B cell (primary cell): ENCODE results near the gene GLIS1.

Source experiments
- EZH2 ChIP-seq: IDR thresholded peaks from 2 replicates; pipeline ENCODE4 v1.6.1; 2012; ENCODE audit warnings: borderline replicate concordance, low read depth, mild to moderate bottlenecking, moderate library complexity, low read length; ENCODE audit not compliant: insufficient read depth, poor library complexity, severe bottlenecking
- TF ChIP-seq, protein P1 (sequence below): fragments of 200-600 bp; IDR thresholded peaks from one replicate; pipeline ENCODE4 v1.8.0; 2022; ENCODE audit warnings: antibody characterized with exemption, mild to moderate bottlenecking

DNA sequence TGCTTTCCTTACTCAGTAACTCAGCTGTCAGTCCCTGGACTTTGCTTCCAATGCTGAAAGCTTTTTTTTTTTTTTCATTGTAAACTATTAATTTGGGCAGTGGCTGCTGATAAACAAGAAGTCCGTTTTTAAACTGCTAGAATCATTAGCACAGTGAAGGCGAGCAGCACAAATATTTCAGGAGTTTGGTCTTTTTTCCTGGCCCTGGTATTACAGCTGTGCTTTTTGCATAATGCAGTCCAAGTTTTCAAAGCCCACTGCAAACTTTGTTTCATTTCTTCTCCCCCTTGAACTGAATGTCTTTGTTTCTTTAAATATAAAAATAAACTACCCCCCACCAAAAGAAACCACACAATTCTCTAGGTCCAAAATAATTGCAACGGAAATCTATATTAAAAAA is 6.6 kb downstream of the GLIS1 start:
- TF ChIP-seq EZH2, result no peak
- TF ChIP-seq, protein P1, sequence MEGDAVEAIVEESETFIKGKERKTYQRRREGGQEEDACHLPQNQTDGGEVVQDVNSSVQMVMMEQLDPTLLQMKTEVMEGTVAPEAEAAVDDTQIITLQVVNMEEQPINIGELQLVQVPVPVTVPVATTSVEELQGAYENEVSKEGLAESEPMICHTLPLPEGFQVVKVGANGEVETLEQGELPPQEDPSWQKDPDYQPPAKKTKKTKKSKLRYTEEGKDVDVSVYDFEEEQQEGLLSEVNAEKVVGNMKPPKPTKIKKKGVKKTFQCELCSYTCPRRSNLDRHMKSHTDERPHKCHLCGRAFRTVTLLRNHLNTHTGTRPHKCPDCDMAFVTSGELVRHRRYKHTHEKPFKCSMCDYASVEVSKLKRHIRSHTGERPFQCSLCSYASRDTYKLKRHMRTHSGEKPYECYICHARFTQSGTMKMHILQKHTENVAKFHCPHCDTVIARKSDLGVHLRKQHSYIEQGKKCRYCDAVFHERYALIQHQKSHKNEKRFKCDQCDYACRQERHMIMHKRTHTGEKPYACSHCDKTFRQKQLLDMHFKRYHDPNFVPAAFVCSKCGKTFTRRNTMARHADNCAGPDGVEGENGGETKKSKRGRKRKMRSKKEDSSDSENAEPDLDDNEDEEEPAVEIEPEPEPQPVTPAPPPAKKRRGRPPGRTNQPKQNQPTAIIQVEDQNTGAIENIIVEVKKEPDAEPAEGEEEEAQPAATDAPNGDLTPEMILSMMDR, result no peak
